Uterus (tissue), 4 donors: Measurements from ENCODE around the gene COX7B2. TPM values are rescaled to one million over a fixed set of nuclear protein-coding genes. Genes with fewer than 3 reads are reported as not detected.

Experiments
- DNase-seq, 2 donors: peaks; one replicate each; pipeline ENCODE4 v3.0.0-alpha.2; 2019 to 2020
- H3K27ac ChIP-seq, 2 donors: fragments of 200-600 bp; sonication (generic); 1 replicate in 1 of 2; 2 replicates in 1 of 2; pipeline ENCODE4 v1.5.1; 2016 to 2018
- H3K27me3 ChIP-seq, 2 donors: fragments of 200-600 bp; sonication (generic); one replicate each; pipeline ENCODE4 v1.5.1; 2018 to 2019; ENCODE audit warnings: control low read depth in 1 of 2
- H3K36me3 ChIP-seq, 2 donors: fragments of 200-600 bp; sonication (generic); one replicate each; pipeline ENCODE4 v1.5.1; 2019; ENCODE audit warnings: control low read depth in 1 of 2
- H3K4me1 ChIP-seq, 2 donors: fragments of 200-600 bp; sonication (generic); one replicate each; pipeline ENCODE4 v1.5.1; 2018 to 2019; ENCODE audit warnings: control low read depth in 1 of 2
- H3K4me3 ChIP-seq, 2 donors: fragments of 200-600 bp; sonication (generic); 1 replicate in 1 of 2; 2 replicates in 1 of 2; pipeline ENCODE4 v1.5.1; 2018 to 2019; ENCODE audit warnings: mild to moderate bottlenecking in 1 of 2
- H3K9me3 ChIP-seq, 2 donors: fragments of 200-600 bp; sonication (generic); one replicate each; pipeline ENCODE4 v1.5.1; 2019; ENCODE audit warnings: control low read depth in 1 of 2
- POLR2A ChIP-seq, 2 donors: fragments of 450-650 bp; IDR thresholded peaks; one replicate each; pipeline ENCODE4 v1.6.1; 2016; ENCODE audit warnings: antibody characterized with exemption in 2 of 2, mild to moderate bottlenecking in 1 of 2, moderate library complexity in 1 of 2
- intact Hi-C: fragments of 100-400 bp; cut with DNase I; formaldehyde crosslinking; loops from one replicate; pipeline ENCODE4 v1.15.1; 2023; ENCODE audit warnings: low total_unique reads
- total RNA-seq, 4 donors: library from RNA; depleted of rRNA in 3 of 4; stranded (reverse); fragments of >200 nt in 3 of 4; gene quantifications; one replicate each; pipeline versions ENCODE4 v1.1.0 to v1.2.4, GENCODE V29; 2014 to 2023
- TF ChIP-seq, protein P1 (sequence below), 4 experiments: fragments of 200-600 bp in 2 of 4; fragments of 450-650 bp in 2 of 4; sonication (generic) in 2 of 4; IDR thresholded peaks; one replicate each; pipeline ENCODE4 v1.5.1; 2016 to 2019; ENCODE audit warnings: antibody characterized with exemption in 4 of 4, mild to moderate bottlenecking in 2 of 4, moderate library complexity in 1 of 4
- donor health status: DM: yes; HTN: yes; CAD: no.

The COX7B2 gene
- total RNA-seq, 4 donors from 2014 or later: not detected

DNA sequence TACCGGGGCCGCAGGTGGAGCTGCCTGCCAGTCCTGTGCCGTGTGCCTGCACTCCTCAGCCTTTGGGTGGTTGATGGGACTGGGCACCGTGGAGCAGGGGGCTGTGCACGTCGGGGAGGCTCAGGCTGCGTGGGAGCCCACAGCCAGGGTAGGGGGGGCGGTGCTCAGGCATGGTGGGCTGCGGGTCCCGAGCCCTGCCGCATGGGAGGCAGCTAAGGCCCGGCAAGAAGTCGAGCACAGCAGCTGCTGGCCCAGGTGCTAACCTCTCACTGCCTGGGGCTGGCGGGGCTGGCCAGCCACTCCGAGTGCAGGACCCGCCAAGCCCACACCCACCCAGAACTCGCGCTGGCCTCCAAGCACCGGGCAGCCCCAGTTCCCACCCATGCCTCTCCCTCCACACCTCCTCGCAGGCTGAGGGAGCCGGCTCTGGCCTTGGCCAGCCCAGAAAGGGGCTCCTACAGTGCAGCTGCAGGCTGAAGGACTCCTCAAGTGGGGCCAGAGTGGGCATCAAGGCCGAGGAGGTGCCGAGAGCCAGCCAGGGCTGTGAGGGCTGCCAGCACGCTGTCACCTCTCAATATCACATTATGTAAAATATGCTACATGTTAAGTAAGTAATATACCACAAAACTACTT is 104.1 kb downstream of the COX7B2 start:
- H3K9me3 ChIP-seq: no peaks in the 10 kb centered on the region
- intact Hi-C loops: no loop called here
- DNase-seq: no peak

GRCh38 chr4:46793036-46793435 is 116.0 kb downstream of the COX7B2 start:
- Histone ChIP-seq H3K9me3 (no peaks in the 10 kb centered on the region), H3K27ac (no peak overlapping the region), H3K27me3 (no peaks in the 10 kb centered on the region), H3K4me1 (no peaks in the 10 kb centered on the region), H3K4me3 (no peak overlapping the region), H3K36me3 (no peaks in the 10 kb centered on the region)
- DNase-seq: no peak
- TF ChIP-seq, protein P1, sequence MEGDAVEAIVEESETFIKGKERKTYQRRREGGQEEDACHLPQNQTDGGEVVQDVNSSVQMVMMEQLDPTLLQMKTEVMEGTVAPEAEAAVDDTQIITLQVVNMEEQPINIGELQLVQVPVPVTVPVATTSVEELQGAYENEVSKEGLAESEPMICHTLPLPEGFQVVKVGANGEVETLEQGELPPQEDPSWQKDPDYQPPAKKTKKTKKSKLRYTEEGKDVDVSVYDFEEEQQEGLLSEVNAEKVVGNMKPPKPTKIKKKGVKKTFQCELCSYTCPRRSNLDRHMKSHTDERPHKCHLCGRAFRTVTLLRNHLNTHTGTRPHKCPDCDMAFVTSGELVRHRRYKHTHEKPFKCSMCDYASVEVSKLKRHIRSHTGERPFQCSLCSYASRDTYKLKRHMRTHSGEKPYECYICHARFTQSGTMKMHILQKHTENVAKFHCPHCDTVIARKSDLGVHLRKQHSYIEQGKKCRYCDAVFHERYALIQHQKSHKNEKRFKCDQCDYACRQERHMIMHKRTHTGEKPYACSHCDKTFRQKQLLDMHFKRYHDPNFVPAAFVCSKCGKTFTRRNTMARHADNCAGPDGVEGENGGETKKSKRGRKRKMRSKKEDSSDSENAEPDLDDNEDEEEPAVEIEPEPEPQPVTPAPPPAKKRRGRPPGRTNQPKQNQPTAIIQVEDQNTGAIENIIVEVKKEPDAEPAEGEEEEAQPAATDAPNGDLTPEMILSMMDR (IDR thresholded peaks at IDR 0.05): no peak
- no peak for TF ChIP-seq POLR2A (IDR thresholded peaks at IDR 0.05)
- intact Hi-C loops: no loop called here

More for the DNA sequence above, 104.1 kb downstream of the COX7B2 start:
- TF ChIP-seq, protein P1 (IDR thresholded peaks at IDR 0.05): no peak
- H3K27ac ChIP-seq: no peak overlapping the region
- no peaks in the 10 kb centered on the region for H3K27me3 ChIP-seq
- H3K36me3 ChIP-seq: no peaks in the 10 kb centered on the region
- no peak overlapping the region for H3K4me3 ChIP-seq
- H3K4me1 ChIP-seq: no peaks in the 10 kb centered on the region

GRCh38 chr4:46781434-46782092 is 127.5 kb downstream of the COX7B2 start:
- no peaks in the 10 kb centered on the region for H3K27me3 ChIP-seq
- no peaks in the 10 kb centered on the region for H3K9me3 ChIP-seq
- H3K4me1 ChIP-seq: no peaks in the 10 kb centered on the region
- no peaks in the 10 kb centered on the region for H3K36me3 ChIP-seq
- intact Hi-C loops: no loop called here
- H3K4me3 ChIP-seq: no peak overlapping the region
- no peak for TF ChIP-seq POLR2A (IDR thresholded peaks at IDR 0.05)
- TF ChIP-seq, protein P1 (IDR thresholded peaks at IDR 0.05): no peak
- no peak for DNase-seq
- no peak overlapping the region for H3K27ac ChIP-seq

DNA sequence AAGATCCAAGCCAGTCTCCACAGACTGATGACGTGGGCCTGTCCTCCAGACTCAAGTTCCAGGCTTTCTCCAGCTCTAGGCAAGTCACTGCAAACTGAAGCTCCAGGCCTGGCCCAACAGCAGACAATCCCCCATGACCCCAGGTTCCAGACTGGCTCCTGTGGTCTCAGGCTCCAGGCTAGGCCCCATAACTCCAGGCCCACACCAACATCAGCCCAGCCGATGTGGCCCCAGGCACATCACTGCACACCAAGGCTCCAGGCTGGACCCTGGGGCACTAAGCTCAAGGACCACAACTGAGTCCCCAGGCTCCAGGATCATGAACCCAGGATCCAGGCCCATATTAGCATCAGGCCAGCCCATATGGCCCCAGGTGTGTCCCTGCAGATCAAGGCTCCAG is 143.6 kb downstream of the COX7B2 start:
- no peak for DNase-seq
- TF ChIP-seq, protein P1 (IDR thresholded peaks at IDR 0.05): no peak
- no peak for TF ChIP-seq POLR2A (IDR thresholded peaks at IDR 0.05)
- Histone ChIP-seq H3K9me3 (no peaks in the 10 kb centered on the region), H3K27me3 (no peaks in the 10 kb centered on the region), H3K36me3 (no peaks in the 10 kb centered on the region), H3K4me1 (no peaks in the 10 kb centered on the region), H3K27ac (no peak overlapping the region), H3K4me3 (no peak overlapping the region)
- intact Hi-C loops: no loop called here

DNA sequence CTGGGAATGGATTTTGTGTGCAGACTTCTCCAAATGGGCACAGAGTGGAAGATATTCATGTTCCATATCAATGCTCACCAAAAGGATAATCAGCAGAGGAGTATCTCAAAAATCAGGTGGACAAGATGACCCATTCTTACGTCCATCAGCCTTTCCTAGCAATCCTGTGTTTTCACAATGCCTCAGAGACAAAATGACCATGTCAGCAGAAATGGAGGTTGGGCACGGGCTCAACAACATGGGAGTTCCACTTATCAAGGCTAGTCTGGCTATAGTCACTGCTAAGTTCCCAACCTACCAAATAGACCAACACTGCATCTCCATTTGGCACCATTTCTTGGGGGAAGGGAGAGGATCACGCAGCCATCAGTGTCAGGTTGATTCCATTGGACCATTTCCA is 179.0 kb downstream of the COX7B2 start:
- Histone ChIP-seq H3K27ac (no peak overlapping the region), H3K4me1 (no peaks in the 10 kb centered on the region), H3K27me3 (no peaks in the 10 kb centered on the region), H3K36me3 (no peaks in the 10 kb centered on the region), H3K4me3 (no peak overlapping the region), H3K9me3 (no peaks in the 10 kb centered on the region)
- no peak for DNase-seq
- intact Hi-C loops: no loop called here
- no peak for TF ChIP-seq POLR2A (IDR thresholded peaks at IDR 0.05)
- TF ChIP-seq, protein P1 (IDR thresholded peaks at IDR 0.05): no peak
